HG02938 (cell line): ENCODE data around the gene CTBP2.
"Not testable (repeated sequence)": the region's sequence is repeated elsewhere in the genome, so short reads cannot be mapped to it uniquely, and the experiment has no call there.

Experiments
- ATAC-seq: cut with Tn5 transposase; IDR thresholded peaks from one replicate; pipeline ENCODE4 v1.9.1; 2021; ENCODE audit warnings: mild to moderate bottlenecking, moderate library complexity; ENCODE audit not compliant: unreplicated experiment

CTBP2 gene

DNA sequence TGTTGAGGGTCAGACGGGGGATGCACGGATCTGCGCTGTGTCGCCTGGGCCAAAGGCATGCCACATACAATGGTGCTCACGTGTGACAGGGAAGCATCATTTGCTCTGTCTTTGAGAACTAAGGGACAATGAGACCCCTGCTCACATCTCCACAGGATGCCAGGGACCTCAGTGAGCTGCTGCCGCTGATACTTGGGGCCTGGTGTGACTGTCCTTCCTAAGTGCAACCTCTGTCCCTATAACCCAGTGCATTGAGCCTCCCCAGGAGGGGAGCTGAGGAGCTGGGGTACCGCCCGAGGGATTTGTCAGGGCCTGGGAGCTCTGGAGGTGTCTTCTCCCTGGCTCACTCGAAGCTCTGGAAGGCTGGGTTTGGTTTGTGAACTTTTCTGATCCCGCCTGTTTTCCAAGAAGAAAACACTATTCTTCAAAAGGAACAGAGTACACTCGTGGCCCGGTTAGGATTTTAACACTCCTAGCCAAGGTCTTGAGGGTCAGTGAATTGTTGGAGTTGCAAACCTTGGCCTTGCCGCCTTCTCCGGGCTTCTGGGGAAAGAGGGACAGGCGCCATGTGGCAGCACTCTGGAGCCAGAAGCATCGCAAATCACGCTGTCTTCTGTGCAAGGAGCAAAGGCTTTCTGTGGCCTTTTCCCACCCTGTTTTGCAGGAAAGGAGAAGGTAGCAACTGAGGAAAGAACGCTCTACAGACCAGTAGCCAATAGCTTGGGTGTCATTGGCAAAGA, 26.2 kb upstream of the CTBP2 start:
- no peak for ATAC-seq

DNA sequence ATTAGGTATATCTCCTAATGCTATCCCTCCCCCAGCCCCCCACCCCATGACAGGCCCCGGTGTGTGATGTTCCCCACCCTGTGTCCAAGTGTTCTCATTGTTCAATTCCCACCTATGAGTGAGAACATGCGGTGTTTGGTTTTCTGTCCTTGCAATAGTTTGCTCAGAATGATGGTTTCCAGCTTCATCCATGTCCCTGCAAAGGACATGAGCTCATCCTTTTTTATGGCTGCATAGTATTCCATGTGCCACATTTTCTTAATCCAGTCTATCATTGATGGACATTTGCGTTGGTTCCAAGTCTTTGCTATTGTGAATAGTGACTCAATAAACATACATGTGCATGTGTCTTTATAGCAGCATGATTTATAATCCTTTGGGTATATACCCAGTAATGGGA, 18.7 kb upstream of the CTBP2 start:
- not testable (repeated sequence) for ATAC-seq

DNA sequence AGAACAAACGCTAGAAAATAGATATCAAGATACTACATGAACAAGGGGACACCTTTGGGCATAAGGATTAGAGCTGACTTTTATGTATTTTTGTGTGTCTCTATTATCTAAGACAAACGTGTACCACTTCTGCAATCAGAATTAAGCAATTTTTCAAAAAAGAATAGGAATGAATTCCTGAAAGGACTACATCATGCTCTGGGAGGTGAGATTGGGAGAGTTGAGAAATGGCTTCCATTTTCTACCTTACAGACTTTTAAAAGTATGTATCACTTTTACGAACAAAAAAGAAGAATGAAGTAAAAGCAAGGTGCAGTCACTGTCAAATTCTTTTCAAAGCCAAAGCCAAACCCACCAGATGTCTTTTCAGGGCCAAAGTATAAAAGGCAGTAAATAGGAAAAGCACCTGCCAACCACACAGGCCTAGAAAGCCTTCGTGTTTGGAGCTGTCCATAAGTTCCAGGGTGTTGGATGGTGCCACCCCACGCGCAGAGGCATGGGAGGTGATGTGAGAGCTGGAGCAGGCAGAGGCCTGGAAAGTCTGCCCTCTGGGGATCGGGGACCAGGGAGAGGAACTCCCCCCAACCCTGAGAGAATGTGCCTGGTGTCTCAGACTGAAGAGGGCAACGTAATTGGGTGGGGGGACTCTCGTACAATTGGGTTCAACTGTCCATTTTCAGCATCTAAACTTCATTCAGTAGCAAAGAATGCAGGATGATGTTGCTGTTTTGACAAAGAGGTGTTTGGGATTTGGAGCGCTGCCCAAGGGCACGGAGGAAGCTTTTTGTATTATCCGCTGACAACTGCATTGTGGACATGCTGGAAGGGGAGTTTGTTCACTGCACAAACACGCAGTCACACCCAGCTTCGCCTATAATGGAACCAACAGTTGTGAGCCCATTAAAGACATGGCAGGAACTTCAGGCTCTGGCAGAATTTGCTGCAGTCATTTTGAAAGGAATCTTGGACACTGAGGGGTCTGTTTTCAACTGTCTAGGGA, 17.6 kb upstream of the CTBP2 start:
- ATAC-seq, result no peak

DNA sequence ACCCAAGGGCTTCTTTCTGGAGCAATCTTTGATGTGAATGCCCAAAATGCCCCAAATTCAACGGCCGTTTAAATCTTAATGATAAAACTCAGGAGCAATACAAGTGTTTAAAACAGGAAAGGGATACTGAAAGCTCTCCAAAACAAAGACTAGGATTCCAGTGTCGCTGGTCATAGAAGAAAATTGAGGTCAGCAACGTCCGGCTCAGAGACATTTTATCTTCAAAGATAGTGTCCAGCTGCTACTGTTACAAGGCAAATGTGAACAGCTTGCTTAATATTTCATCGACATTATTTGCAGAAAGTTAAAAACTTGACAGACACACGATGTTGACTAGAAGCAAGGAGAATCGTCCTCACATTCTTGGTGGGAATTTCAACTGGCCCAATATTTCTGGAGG, 15.4 kb upstream of the CTBP2 start:
- ATAC-seq, result no peak

DNA sequence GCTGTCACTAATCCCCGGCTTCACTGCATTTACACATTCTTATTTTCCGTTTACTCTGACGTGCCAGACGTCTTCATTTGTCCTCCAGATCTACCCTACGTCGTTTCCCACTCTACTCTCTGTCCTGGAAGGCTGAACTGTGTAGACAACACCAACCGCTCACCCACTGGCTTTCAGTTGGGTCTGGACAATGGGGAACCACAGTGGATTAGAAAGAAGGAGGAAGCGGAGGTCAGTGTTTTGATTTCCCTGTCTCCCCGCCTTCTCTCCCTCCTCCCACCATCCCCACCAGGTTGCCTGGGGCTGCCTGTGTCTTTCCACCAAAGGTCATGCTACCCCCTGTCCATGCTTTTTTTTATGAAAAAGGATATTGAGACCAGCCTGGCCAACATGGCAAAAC, 14.0 kb upstream of the CTBP2 start:
- no peak for ATAC-seq

DNA sequence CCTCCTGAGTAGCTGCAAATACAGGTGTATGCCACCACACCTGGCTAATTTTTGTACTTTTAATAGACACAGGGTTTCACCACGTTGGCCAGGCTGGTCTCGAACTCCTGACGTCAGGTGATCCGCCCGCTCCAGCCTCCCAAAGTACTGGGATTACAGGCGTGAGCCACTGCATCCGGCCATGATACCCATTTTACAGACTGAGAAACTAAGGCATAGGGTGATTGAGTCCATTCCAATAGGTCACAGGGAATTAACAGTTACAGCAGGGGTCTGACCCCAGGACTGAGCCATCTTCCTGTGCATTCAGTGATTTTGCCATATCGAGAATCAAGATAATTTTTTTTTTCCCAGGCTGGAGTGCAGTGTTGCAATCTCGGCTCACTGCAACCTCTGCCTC, 12.3 kb upstream of the CTBP2 start:
- ATAC-seq, result no peak

DNA sequence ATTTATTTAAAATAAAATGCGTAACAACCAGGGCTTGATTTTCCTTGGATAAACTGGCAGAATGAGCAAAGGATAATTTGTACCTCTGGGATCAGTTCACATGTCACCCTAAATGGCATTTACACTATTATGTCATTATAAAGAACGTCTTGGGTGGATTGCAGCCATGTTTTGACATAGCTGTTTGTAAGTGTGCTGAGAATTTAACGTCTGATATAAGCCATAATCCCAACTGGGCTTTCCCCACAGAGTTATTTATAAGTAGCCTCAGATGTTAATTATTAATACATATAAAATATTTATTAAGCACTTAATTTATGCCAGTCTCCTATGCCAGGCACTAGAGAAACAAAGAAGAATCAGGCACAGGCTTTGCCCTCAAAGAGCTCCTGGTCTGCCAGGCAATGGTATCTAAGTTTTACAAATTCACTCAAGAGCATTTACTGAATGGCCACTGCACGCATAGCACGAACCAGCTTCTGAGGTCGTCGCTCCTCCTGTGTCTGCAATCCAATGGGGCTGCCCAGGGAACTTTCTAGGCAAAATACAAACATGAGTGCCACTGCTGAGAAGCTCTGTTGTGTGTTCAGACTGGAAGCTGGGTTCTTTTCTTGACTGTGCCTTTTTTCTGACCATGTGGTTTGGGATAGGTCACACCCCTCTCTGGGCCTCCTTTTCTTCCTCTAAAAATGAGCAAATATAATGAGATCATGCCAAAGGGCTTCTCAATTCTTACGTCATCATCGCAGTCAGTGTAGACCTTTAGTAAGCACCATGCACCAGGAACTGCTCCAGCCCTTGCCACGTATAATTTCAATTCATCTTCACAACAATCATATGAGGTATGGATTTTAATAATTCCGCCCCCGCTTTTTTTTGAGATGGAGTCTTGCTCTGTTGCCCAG, 11.3 kb upstream of the CTBP2 start:
- no peak for ATAC-seq

DNA sequence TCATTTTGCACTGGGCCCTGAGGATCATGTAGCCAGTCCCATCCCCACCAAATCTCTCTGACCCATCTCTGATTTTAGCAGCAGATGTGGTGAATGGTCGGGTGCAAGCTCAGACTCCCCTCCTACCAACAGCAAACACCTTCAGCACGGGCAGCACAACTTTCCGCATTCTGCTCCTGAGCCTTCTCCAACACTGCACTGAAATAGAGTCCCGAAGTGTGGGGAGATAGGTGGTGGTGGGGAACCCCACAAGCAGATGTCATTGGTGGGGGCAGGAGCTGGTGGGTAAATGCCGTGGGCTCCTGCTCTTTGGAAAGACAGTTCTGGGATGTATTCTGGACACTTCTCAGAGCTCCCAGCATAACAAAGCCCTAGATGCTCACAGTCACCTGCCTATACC, 9.6 kb upstream of the CTBP2 start:
- ATAC-seq, result no peak

DNA sequence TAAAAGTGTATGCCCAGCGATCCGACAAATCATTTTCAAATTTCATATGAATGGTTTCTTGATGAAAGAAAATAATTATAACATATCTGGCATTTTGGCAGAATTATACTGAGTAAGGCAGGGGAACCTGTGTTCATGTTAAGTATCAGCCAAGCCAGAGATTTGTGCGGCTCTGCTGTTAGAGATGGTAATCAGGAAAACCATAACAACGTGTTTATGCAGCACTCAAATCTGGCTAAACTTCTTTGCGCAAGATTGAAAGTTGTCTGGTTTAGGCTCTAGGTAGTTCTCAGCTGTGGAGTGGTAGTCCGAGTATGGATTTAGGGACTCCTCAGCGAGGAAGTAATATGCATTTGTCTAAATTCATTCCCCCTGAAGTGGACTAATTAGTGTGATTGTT, 8.9 kb upstream of the CTBP2 start:
- no peak for ATAC-seq

DNA sequence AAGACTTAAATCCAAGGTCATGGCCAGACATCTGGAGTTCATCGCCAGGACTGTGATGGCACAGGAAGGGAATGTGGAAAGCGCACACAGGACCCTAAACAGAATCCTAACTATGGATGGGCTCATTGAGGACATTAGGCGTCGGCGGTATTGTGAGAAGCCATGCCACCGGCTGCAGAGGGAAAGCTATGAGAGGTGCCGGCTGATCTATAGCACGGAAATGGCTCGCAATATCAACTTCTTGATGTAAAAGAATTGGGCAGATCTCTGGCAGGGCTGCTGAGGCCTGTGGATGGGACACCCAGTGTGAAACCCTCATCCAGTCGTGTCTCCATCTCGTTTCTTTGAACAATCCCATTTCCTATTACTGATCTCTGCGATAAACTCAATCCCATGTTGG, 6.3 kb upstream of the CTBP2 start:
- no peak for ATAC-seq

DNA sequence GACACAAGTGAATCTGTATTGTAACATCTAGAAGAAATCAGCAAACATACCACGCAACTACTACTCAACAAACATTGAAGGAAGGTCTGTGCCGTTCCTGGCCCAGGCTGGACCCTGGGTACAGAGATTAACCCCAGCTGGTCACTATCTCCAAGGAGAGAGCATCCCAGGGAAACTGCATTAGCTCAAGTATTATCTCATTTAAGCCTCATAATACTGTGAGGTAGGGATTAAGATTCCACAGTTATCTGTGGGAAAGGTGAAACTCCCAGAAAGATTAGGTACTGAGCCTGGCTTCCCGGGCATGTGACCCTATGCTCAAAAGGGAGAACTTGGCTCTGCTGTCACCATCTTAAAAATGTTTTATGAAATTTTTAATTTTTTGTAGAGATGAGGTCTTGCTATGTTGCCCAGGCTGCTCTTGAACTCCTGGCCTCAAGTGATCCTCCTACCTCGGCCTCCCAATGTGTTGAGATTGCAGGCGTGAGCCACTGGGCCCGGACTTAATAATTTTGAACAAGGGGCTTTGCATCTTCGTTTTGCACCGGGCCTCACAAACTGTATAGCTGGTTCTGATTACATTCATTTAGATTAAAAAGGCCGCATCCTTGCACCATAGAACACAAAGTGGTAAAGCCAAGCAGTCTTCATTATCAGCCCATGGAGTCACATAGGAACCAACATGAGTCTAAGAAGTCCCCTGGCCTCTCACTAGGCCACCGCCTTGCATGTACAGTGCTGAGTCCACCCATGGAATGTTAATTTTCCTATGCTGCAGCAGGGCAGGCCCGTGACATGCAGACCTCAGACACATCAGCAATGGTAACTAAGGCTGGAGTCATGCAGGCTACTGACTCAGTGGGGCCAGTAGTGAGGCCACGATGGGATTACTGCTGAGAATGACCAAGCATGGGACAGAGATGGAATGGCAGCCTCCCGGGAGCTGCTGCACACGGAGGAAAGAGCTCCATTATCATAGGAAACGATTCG, 5.5 kb upstream of the CTBP2 start:
- no peak for ATAC-seq

DNA sequence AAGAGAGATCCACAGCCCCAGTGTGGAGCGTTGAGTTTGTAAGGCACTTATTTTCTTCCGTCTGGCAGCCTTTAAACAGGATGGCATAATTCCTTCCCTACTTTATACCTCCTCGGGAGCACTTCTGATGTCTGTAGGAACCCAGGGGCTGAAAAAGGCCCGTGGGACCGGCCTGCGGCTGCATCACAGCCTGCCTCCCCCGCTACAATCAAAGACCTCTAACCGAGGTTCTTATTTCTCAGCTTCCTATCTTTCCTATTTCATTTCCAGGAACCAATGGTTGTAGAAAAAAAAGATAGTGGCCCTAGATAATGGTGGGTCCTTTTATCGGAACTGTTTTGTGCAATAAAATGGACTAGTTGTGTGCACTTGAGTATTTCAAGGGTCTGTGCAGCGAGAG, 4.1 kb upstream of the CTBP2 start:
- no peak for ATAC-seq

DNA sequence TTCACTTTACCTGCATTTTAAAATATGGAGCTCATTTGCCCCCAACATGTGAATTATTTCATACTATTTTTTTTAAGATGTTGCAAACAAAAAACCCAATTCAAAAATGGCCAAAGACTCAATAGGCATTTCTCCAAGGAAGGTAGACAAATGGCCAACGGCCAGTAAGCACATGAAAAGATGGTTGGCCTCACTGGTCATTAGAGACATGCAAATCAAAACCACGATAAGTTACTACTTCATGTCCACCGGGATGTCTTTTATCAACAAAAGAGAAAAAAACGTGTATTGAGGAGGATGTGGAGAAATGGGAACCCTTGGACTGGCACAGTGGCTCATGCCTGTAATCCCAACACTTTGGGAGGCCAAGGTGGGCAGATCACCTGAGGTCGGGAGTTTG, 3.4 kb upstream of the CTBP2 start:
- ATAC-seq, result no peak

DNA sequence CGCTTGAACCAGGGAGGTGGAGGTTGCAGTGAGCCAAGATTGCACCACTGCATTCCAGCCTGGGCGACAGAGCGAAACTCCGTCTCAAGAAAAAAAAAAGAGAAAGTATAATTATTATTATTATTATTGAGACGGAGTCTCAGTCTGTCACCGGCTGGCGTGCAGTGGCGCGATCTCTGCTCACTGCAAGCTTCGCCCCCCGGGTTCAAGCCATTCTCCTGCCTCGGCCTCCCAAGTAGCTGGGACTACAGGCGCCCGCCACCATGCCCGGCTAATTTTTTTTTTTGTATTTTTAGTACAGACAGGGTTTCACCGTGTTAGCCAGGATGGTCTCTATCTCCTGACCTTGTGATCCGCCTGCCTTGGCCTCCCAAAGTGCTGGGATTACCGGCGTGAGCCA, 2.9 kb upstream of the CTBP2 start:
- ATAC-seq, result not testable (repeated sequence)

DNA sequence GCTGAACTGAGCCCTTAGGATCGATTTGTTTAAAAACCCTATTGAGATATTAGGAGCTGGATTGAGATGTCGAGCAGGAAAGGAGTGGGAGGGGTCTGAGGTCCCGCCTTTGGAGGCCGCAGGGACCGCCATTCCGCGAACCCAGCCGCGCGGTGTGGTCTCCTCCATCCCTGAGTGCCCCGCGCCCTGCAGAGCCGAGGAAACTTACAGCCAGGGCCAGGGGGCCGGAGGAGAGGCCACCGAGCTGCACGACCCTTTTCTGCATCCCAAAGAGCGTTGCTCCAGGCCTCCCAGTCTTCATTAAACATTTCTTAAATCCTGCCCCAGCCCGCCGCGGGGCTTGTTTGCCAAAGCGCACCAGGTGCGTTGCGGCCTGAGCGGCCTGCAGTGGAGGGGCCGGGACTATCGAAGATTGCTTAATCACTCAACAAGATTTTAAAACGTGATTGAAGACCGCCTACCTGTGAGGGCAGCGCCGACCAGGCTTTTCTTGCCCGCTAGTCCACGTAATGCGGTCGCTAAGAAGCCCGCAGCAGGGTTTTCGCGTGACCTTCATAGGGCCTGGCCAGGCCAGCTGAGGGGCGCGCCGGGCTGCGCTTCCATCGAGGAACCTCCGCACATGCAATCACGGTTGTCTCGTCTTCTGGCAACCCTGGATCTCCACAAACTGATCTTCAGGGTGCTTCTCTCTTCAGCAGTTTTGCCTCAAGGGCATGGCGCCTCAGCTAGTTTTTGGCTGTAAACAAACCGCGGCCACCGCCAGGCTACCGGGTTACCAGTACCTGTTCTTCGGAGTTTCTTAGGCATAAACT, 2.0 kb upstream of the CTBP2 start:
- ATAC-seq, result no peak

DNA sequence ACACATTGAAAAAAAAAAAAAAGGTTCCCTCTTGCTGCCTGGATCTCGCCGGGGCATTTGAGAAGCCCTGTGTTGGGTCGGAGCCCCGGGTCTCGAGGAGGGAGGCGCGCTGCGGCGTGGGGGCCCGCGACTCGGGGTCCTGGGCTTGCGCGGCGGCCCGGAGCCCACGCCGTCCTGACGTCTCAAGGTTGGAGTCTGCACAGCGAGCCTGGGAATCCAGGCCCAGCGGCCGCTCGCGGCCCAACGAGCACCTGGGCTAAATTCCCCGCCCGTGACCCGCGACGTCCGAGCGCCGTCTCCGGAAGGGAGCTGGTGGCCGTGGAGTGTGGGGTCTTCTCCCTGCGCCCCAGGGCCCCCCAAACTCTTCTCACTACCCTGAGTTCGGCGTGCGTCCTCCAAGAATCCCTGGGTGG, 1.4 kb upstream of the CTBP2 start:
- ATAC-seq, result no peak

DNA sequence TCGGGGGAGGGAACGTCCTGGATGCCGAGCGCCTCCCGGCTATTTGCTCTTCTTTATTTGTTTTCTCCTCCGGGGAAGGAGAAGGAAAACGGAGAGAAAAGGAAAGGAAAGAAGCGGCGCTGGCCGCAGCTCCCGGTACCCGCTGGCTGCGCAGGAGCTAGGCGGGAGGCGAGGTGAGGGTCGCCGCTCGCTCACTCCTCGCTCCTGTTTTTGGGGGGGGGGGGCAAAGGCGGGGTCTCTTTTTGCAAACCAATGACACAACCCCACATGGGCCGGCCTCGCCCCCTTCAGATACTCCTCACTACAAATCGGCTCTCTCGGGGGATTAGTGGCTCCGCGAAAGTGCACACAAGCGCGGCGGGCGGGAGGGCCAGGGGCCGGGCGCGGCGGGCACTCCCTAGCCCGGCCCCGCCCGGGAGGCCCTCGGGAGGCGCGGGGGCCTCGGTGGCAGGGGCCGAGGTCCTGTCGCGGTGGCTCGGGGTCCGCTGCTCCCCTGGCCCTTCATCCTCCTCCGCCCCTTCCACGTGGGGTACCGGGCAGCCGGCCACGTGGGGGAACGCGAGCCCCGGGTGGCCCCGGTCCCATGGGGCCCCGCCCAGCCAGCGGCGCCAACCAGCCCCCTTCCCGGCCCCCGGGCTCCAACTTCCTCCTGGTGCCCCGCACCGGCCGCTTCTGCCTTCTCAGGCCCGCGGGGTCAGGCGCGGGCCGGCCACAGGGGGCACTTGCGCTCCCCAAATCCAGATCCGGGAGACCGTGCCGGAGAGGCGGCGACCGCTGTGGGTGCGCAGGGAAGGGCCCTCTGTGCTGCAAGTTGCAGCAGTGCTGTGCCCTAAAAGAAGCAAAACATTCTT, 718 bp upstream of the CTBP2 start:
- ATAC-seq, result peak; percentile 42

DNA sequence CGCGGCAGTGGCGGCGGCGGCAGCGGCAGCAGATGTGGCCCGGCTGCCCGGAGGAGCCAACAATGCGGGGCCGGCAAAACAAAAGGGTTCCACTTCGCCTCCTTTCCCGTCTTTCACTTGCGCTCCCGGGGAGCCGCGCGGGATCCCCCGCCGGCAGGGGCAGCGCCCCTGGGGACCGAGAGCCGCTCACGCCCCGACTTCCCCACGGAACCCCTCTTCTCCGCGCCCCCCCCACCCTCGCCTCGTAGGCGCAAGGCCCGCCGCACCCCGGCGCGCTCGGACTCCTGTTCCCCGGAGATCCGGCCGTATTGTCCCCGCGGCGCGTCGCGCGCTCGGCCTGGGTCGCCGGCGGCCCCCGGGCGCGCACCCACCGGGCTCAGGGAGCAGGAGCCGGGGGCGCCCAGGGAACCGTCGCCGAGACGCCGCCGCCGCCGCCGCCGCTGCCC, 854 bp downstream of the CTBP2 start:
- ATAC-seq, result no peak
